ENCODE data around the gene GRPEL1. TPM values are rescaled to one million over a fixed set of nuclear protein-coding genes. Genes with fewer than 3 reads are reported as not detected.

The GRPEL1 gene
- total RNA-seq, 1 donor from 2014 or later = 14.0 TPM

DNA sequence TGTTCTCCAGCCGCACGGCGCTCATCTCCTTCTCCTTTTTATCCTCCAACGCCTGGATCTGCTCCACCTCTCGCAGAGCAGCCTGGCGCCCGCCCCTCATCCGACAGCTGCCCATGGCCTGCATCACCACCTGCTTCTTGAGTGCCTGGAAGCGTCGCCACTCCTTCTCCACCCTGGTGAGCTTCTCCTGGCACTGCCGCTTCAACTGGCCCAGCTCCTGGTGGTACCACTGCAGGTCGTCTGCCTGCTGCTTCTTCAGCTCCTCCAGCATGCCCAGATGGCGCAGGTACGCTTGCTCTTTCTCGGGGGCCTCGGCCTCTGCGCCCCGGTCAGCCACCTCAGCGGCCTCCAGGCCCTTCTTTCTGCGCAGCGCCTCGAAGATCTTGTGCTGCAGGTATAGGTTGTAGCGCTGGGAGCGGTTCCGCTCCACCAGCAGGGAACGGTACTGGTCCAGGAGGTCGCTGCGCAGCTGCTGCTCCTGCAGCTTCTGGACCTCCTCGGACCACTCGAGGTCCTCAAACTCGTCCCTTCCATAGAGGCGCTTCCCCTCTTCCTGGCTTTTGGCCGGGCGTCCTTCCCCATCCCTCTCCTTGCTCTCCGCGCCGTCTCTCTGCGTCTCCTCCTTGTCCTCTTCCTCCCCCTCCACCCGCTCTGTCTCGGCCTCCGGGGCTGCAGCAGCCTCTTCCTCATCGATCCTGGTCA, 25.9 kb downstream of the GRPEL1 start:
- no peak for TF ChIP-seq CTCF (IDR thresholded peaks at IDR 0.05; ENCODE audit: partially characterized antibody, unreplicated experiment)
- peaks cover 14% of the 10 kb centered on the region for H3K9me3 Mint-ChIP-seq (ENCODE audit: unreplicated experiment)
- H3K27ac Mint-ChIP-seq (ENCODE audit: unreplicated experiment) = peak overlapping the region; percentile 89
- peak; percentile 76 for DNase-seq
- peaks cover 32% of the 10 kb centered on the region for H3K4me1 Mint-ChIP-seq (ENCODE audit: low read depth, unreplicated experiment)
- peak overlapping the region; percentile 96 for H3K4me3 Mint-ChIP-seq (ENCODE audit: unreplicated experiment)
- H3K36me3 Mint-ChIP-seq (ENCODE audit: unreplicated experiment) = no peaks in the 10 kb centered on the region
- peaks cover 13% of the 10 kb centered on the region for H3K27me3 Mint-ChIP-seq (ENCODE audit: unreplicated experiment)

DNA sequence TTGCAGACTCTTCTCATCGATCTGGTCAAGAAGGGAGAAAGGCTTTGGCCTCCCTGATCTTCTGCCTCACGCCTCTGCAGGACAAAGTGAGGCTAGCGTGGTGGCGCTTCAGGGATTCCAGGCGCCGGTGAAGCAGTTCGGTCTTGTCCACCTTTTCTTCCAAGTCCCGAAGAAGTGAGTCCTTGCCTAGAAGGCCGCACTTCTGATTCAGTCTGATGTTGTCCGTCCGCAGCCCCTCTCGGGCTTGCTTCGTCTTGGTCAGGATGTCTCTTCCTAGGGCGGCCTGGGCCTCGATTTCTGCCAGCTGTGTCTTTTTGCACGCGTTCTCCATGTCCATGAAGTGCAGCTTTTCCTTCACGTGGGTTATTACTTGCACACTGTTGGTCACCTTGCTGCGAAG, 26.6 kb downstream of the GRPEL1 start:
- Mint-ChIP-seq H3K9me3 (ENCODE audit: unreplicated experiment) (peaks cover 14% of the 10 kb centered on the region), H3K36me3 (ENCODE audit: unreplicated experiment) (no peaks in the 10 kb centered on the region), H3K4me1 (ENCODE audit: low read depth, unreplicated experiment) (peaks cover 27% of the 10 kb centered on the region), H3K27ac (ENCODE audit: unreplicated experiment) (peak overlapping the region; percentile 89), H3K27me3 (ENCODE audit: unreplicated experiment) (peaks cover 13% of the 10 kb centered on the region), H3K4me3 (ENCODE audit: unreplicated experiment) (peak overlapping the region; percentile 96)
- DNase-seq = no peak
- TF ChIP-seq CTCF (IDR thresholded peaks at IDR 0.05; ENCODE audit: partially characterized antibody, unreplicated experiment) = no peak

- no peak for TF ChIP-seq CTCF (IDR thresholded peaks at IDR 0.05; ENCODE audit: partially characterized antibody, unreplicated experiment)
- peaks cover 13% of the 10 kb centered on the region for H3K27me3 Mint-ChIP-seq (ENCODE audit: unreplicated experiment)
- H3K9me3 Mint-ChIP-seq (ENCODE audit: unreplicated experiment) = peaks cover 14% of the 10 kb centered on the region
- no peak overlapping the region for H3K27ac Mint-ChIP-seq (ENCODE audit: unreplicated experiment)
- peaks cover 22% of the 10 kb centered on the region for H3K4me1 Mint-ChIP-seq (ENCODE audit: low read depth, unreplicated experiment)
- no peaks in the 10 kb centered on the region for H3K36me3 Mint-ChIP-seq (ENCODE audit: unreplicated experiment)
- H3K4me3 Mint-ChIP-seq (ENCODE audit: unreplicated experiment) = peak overlapping the region; percentile 34
- no peak for DNase-seq
Measured at GRCh38 chr4:7040765-7041164, 27.1 kb downstream of the GRPEL1 start.

DNA sequence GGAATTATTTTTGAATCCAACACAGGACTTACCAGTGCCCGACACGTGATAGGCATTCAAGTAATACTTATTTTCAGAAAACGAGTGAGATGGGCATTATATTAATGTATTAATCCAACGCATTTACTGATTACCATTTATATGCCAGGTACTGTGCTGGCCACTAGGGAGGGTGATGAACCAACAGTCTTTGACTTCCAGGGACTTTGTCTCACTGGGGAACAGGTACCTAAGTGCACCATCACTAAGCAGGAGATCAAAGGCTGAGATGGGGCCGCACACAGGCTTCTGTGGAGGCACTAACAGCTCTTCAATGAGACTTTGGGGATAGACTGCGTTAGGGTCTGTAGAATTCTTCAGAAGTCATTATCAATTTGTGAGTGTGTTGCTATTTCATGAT, 30.4 kb downstream of the GRPEL1 start:
- H3K27me3 Mint-ChIP-seq (ENCODE audit: unreplicated experiment) = peaks cover 9% of the 10 kb centered on the region
- peaks cover 10% of the 10 kb centered on the region for H3K4me1 Mint-ChIP-seq (ENCODE audit: low read depth, unreplicated experiment)
- H3K4me3 Mint-ChIP-seq (ENCODE audit: unreplicated experiment) = no peak overlapping the region
- peaks cover 13% of the 10 kb centered on the region for H3K9me3 Mint-ChIP-seq (ENCODE audit: unreplicated experiment)
- TF ChIP-seq CTCF (IDR thresholded peaks at IDR 0.05; ENCODE audit: partially characterized antibody, unreplicated experiment) = no peak
- H3K36me3 Mint-ChIP-seq (ENCODE audit: unreplicated experiment) = no peaks in the 10 kb centered on the region
- no peak overlapping the region for H3K27ac Mint-ChIP-seq (ENCODE audit: unreplicated experiment)
- no peak for DNase-seq

- Mint-ChIP-seq H3K36me3 (ENCODE audit: unreplicated experiment) (no peaks in the 10 kb centered on the region), H3K27me3 (ENCODE audit: unreplicated experiment) (peaks cover 5% of the 10 kb centered on the region), H3K27ac (ENCODE audit: unreplicated experiment) (no peak overlapping the region), H3K9me3 (ENCODE audit: unreplicated experiment) (peaks cover 5% of the 10 kb centered on the region), H3K4me3 (ENCODE audit: unreplicated experiment) (no peak overlapping the region), H3K4me1 (ENCODE audit: low read depth, unreplicated experiment) (peaks cover 6% of the 10 kb centered on the region)
- no peak for TF ChIP-seq CTCF (IDR thresholded peaks at IDR 0.05; ENCODE audit: partially characterized antibody, unreplicated experiment)
- DNase-seq = no peak
Measured at GRCh38 chr4:7034262-7035081, 33.4 kb downstream of the GRPEL1 start.
